BLaER1 (cell line): Measurements from ENCODE around the gene PLSCR5.
A peak's percentile ranks its signal among the peaks of the same experiment; 100 is the strongest.

Experiments used
- H3K27ac ChIP-seq: shearing (Covaris generic); formaldehyde crosslinking; 2 replicates; pipeline ENCODE4 v1.8.1; 2022
- H3K27me3 ChIP-seq: shearing (Covaris generic); formaldehyde crosslinking; 2 replicates; pipeline ENCODE4 v1.8.1; 2022
- H3K36me3 ChIP-seq: shearing (Covaris generic); formaldehyde crosslinking; 2 replicates; pipeline ENCODE4 v1.8.1; 2022
- H3K4me1 ChIP-seq: shearing (Covaris generic); formaldehyde crosslinking; 2 replicates; pipeline ENCODE4 v1.8.1; 2022
- H3K4me2 ChIP-seq: shearing (Covaris generic); formaldehyde crosslinking; 2 replicates; pipeline ENCODE4 v1.8.1; 2022
- H3K4me3 ChIP-seq: shearing (Covaris generic); formaldehyde crosslinking; 2 replicates; pipeline ENCODE4 v1.8.1; 2022
- H3K9ac ChIP-seq: shearing (Covaris generic); formaldehyde crosslinking; 2 replicates; pipeline ENCODE4 v1.8.1; 2022
- H3K9me3 ChIP-seq: shearing (Covaris generic); formaldehyde crosslinking; 2 replicates; pipeline ENCODE4 v1.8.1; 2022
- H4K20me1 ChIP-seq: shearing (Covaris generic); formaldehyde crosslinking; 2 replicates; pipeline ENCODE4 v1.8.1; 2022
- Cebpa-rat ChIP-seq: shearing (Covaris generic); IDR thresholded peaks from 2 replicates; pipeline ENCODE4 v1.8.1; 2022

Gene PLSCR5

DNA sequence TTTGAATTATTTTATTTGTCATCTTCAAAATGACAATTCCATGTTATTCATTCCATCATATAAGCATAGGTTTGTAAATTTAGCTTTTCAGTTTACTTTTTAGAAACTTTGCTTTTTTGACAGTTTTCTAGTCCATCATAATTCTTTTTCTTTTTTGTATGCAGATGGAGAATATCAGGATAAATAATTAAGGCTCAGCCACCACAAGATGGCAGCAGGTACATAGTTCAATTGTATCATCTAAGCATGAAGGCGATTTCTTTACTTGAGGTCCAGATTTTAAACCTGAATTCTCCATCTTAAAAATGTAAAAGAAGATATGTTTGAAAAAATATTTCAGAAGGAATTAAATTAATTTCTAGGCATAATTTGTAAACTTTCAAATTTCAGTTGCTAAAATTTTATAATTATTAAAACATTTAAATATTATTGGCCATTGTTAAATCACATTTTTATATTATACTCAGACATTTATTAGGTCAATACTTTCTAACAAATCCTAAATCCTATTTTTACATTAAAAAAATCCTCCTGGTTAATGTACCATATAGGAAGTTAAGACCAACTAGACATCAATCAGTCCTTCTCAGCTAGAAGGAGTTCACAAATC is 15.1 kb downstream of the PLSCR5 start:
- Histone ChIP-seq H3K36me3 (no peaks in the 10 kb centered on the region), H3K4me1 (no peaks in the 10 kb centered on the region), H3K4me3 (no peak overlapping the region), H3K9me3 (no peaks in the 10 kb centered on the region), H3K4me2 (no peak overlapping the region), H3K27me3 (no peaks in the 10 kb centered on the region), H3K9ac (no peak overlapping the region), H3K27ac (no peak overlapping the region), H4K20me1 (no peaks in the 10 kb centered on the region)
- no peak for TF ChIP-seq Cebpa-rat

DNA sequence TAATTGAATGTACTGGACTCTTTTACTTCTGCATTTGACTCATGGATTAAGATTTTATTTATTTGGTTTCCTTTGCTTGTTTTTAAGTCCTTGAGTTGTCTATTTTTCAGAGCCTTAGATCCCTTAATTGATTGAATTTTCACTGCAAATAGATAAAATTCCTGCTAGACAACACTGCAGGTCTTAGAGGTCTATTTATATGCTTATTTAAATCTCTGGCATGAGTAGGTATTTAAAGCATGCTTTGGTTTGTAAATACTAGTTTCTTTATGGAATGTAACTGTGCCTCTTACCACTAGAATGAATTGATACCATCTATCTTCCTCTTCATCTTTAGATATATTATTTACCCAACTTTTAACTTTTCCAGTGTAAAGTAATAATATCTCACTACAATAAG is 20.0 kb downstream of the PLSCR5 start:
- no peak for TF ChIP-seq Cebpa-rat

DNA sequence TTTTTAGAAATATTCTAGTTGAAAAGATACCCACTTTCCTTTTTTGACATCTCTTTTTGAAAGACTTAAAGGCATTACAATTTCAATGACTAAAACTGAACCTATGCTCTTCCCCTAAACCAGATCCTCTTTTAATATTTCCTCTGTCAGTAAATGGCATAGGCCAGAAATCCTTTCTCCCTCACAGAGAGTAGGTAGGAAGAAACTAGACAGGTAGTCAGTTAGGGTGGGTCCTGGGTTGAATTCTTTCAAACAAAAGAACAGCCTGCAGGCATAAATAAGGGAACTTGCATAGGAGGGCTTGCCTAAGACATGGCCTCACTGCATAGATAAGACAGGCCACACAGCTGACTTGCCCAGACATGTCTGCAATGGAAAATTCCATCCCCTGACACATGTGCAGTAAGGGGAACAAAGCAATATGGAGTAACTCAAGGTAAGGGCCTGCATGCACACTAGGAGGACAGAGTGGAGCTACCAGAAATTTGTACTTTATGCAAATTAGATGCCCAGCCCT is 23.1 kb downstream of the PLSCR5 start:
- no peak for TF ChIP-seq Cebpa-rat
- no peaks in the 10 kb centered on the region for H4K20me1 ChIP-seq
- H3K4me3 ChIP-seq = no peak overlapping the region
- H3K4me2 ChIP-seq = no peak overlapping the region
- H3K9me3 ChIP-seq = peaks cover 16% of the 10 kb centered on the region
- no peaks in the 10 kb centered on the region; the same call in 1 of the 2 replicates for H3K4me1 ChIP-seq
- no peak overlapping the region; the same call in 1 of the 2 replicates for H3K27ac ChIP-seq
- no peaks in the 10 kb centered on the region for H3K36me3 ChIP-seq
- H3K27me3 ChIP-seq = no peaks in the 10 kb centered on the region
- H3K9ac ChIP-seq = no peak overlapping the region

More for the DNA sequence above, 20.0 kb downstream of the PLSCR5 start:
- Histone ChIP-seq H3K36me3 (no peaks in the 10 kb centered on the region), H3K4me3 (no peak overlapping the region), H3K27me3 (no peaks in the 10 kb centered on the region), H3K4me2 (no peak overlapping the region), H4K20me1 (no peaks in the 10 kb centered on the region), H3K27ac (no peak overlapping the region), H3K4me1 (no peaks in the 10 kb centered on the region; the same call in 1 of the 2 replicates), H3K9ac (no peak overlapping the region), H3K9me3 (peaks cover 16% of the 10 kb centered on the region)

DNA sequence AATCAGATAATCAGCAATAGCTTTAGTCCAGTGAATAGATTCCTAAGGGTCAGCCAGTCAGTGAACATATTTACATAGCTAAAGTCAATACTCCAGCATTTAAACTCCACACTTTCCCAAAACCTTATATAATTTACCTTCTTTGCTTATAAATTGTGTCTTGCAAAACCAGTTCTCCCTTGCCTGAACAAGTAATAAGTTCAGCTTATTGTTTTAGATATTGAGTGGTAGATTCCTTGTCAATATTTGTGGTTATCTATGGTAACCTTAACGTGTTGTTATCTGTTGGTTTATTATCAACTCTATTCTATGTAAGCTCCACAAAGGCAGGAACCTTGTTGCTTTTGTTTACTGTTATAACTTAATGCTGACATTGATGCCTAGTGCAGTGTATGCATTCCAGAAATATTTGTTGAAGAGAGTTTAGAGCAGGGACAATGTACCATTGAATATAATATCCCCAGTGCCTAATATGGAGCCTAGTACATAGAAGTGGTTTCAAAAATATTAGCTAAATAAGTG is 24.0 kb downstream of the PLSCR5 start:
- Histone ChIP-seq H3K27ac (no peak overlapping the region), H3K36me3 (no peaks in the 10 kb centered on the region), H3K4me1 (no peaks in the 10 kb centered on the region; the same call in 1 of the 2 replicates), H3K9ac (no peak overlapping the region), H4K20me1 (no peaks in the 10 kb centered on the region), H3K27me3 (no peaks in the 10 kb centered on the region), H3K4me2 (no peak overlapping the region), H3K9me3 (peaks cover 16% of the 10 kb centered on the region), H3K4me3 (no peak overlapping the region)
- no peak for TF ChIP-seq Cebpa-rat

DNA sequence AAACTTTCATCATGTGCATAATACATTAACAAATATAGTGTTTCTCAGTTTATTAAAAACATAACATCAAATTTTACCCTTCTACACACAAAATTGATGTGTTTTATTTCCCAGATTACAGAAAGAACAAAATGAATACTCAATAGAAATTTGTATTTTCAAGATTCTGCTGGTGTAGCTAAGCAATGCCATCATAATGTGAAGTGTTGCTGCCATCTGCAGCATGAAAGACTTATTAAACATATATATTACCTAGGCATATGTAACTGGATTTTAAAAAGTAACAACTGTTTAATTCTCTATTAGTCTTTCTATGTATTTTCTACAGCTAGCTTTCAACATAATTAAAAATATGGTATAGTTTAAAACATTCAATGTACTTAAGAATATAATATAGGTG is 27.5 kb downstream of the PLSCR5 start:
- Histone ChIP-seq H3K4me1 (no peaks in the 10 kb centered on the region; the same call in 1 of the 2 replicates), H3K36me3 (no peaks in the 10 kb centered on the region), H3K4me2 (no peak overlapping the region), H3K9me3 (peaks cover 8% of the 10 kb centered on the region), H3K27ac (no peak overlapping the region), H3K27me3 (no peaks in the 10 kb centered on the region), H3K4me3 (no peak overlapping the region), H4K20me1 (no peaks in the 10 kb centered on the region), H3K9ac (no peak overlapping the region)
- TF ChIP-seq Cebpa-rat = no peak

DNA sequence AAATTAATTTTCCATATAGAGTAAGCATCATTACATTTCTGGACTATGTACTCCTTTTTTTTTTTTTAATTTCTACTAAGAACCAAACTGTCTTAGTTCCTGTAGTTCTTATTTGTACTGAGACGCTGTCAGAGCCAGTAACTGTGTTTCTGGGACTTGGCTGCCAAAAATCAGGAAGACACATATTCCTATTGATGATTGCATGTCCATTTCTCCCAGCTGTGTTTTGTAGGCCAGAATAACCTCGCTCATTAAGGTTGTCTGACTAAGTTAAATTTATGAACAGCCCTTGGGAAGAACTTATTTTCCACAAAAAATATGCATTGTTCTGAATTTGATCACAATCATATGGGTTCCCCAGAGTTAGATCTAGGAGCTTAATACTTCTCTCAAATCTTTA is 29.5 kb downstream of the PLSCR5 start:
- no peak overlapping the region for H3K27ac ChIP-seq
- H3K4me1 ChIP-seq = no peaks in the 10 kb centered on the region
- H3K36me3 ChIP-seq = no peaks in the 10 kb centered on the region
- H3K9me3 ChIP-seq = no peaks in the 10 kb centered on the region
- TF ChIP-seq Cebpa-rat = no peak
- H3K27me3 ChIP-seq = no peaks in the 10 kb centered on the region
- H3K4me2 ChIP-seq = no peak overlapping the region
- H3K4me3 ChIP-seq = no peak overlapping the region
- no peak overlapping the region for H3K9ac ChIP-seq
- no peaks in the 10 kb centered on the region for H4K20me1 ChIP-seq

DNA sequence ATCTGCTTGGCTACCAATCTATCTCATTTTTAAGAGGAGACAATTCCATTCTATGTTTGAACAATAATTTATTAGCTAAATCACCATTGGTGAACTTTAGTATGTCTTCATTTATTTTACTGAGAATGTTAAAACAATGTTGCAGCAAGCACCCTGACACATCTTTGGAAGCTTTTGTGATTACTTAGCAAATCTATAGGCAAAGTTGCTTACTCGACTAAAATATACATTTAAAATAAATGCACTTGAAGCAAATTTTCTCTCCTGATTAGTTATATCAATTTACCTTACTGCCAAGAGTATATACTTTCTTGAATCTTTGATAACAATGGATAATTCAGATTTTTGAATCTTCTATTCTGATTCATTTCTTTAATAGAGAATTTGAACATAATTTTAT is 31.0 kb downstream of the PLSCR5 start:
- Histone ChIP-seq H3K27ac (no peak overlapping the region), H3K4me2 (no peak overlapping the region), H3K27me3 (no peaks in the 10 kb centered on the region), H3K9ac (no peak overlapping the region), H3K4me1 (peaks cover 4% of the 10 kb centered on the region), H3K4me3 (no peak overlapping the region), H3K9me3 (no peaks in the 10 kb centered on the region), H4K20me1 (no peaks in the 10 kb centered on the region), H3K36me3 (no peaks in the 10 kb centered on the region)
- TF ChIP-seq Cebpa-rat = no peak

DNA sequence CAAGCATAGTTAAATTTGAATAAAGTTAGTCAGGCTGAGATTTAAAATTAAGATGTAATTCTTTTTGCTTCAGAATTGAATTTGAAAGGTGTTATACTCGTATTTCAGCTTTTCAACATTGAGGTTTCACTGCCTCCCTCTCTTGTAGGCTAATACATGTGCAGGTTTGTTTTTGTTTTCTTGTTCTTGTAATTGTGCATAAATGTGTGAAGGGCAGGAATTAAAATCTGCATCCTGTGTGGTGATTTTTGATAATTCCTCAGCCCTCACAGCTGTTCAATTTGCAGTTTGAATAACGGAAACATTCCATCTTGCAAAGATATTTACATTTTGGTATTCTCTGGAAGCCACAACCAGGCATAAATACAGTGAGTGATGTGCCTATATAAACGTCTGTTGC is 35.8 kb downstream of the PLSCR5 start:
- Histone ChIP-seq H3K27ac (no peak overlapping the region), H3K4me3 (no peak overlapping the region)

DNA sequence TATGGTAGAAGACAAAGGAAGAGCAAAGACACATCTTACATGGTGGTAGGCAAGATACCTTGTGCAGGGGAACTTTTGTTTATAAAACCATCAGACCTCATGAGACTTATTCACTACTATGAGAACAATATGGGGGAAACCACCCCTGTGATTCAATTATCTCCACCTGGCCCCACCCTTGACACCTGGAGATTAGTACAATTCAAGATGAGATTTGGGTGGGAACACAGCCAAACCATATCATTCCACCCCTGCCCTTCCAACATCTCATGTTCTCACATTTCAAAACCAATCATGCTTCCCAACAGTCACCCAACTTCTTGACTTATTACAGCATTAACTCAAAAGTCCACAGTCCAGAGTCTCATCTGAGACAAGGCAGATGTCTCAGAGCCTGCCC is 39.0 kb downstream of the PLSCR5 start:
- Histone ChIP-seq H3K27ac (no peak overlapping the region), H3K9me3 (peaks cover 6% of the 10 kb centered on the region; the same call in 1 of the 2 replicates), H3K4me1 (peaks cover 7% of the 10 kb centered on the region), H3K27me3 (no peaks in the 10 kb centered on the region), H3K4me3 (no peak overlapping the region), H3K4me2 (no peak overlapping the region), H3K36me3 (no peaks in the 10 kb centered on the region), H4K20me1 (no peaks in the 10 kb centered on the region), H3K9ac (no peak overlapping the region)
- TF ChIP-seq Cebpa-rat = no peak

More for the DNA sequence above, 35.8 kb downstream of the PLSCR5 start:
- no peaks in the 10 kb centered on the region for H3K36me3 ChIP-seq
- H3K9ac ChIP-seq = no peak overlapping the region
- peaks cover 7% of the 10 kb centered on the region for H3K4me1 ChIP-seq
- H3K4me2 ChIP-seq = peak overlapping the region; percentile 53
- peaks cover 6% of the 10 kb centered on the region; the same call in 1 of the 2 replicates for H3K9me3 ChIP-seq
- TF ChIP-seq Cebpa-rat = no peak
- no peaks in the 10 kb centered on the region for H4K20me1 ChIP-seq
- no peaks in the 10 kb centered on the region for H3K27me3 ChIP-seq

DNA sequence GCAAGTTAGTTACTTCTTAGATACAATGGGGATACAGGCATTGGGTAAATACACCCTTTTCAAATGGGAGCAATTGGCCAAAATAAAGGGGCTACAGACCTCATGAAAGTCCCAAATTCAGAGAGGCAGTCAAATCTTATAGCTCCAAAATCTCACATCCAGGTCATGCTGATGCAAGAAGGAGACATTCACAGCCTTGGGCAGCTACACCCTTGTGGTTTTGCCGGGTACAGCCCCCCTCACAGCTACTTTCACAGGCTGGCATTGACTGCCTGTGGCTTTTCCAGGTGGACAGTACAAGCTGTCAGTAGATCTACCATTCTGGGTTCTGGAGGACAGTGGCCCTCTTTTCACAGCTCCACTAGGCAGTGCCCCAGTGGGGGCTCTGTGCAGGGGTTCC is 43.3 kb downstream of the PLSCR5 start:
- Histone ChIP-seq H3K4me3 (no peak overlapping the region), H3K4me1 (no peaks in the 10 kb centered on the region), H3K9ac (no peak overlapping the region), H3K9me3 (peaks cover 6% of the 10 kb centered on the region; the same call in 1 of the 2 replicates), H3K27me3 (no peaks in the 10 kb centered on the region), H3K36me3 (no peaks in the 10 kb centered on the region), H4K20me1 (no peaks in the 10 kb centered on the region), H3K4me2 (no peak overlapping the region), H3K27ac (no peak overlapping the region)
- no peak for TF ChIP-seq Cebpa-rat
